ENCODE measurements around the gene TNF.

GRCh38 chr6:31531162-31531561 lies 44.2 kb upstream of the TNF start:
- TF ChIP-seq CTCF (IDR thresholded peaks at IDR 0.05) (no peak), POLR2AphosphoS5 (IDR thresholded peaks at IDR 0.05; ENCODE audit: insufficient read depth in 1 of 2, low read depth in 1 of 2) (no peak), POLR2A (IDR thresholded peaks at IDR 0.05) (no peak)
